CD14-positive monocyte (primary cell): ENCODE data around the gene PGAP6. TPM values are rescaled to one million over a fixed set of nuclear protein-coding genes. Genes with fewer than 3 reads are reported as not detected.

Experiments used
- DNase-seq, 3 donors: peaks; one replicate each; pipeline ENCODE4 v3.0.0-alpha.2; 2011 to 2022
- H2AFZ ChIP-seq: 2 replicates; pipeline ENCODE4 v1.6.0; 2012; ENCODE audit warnings: mild to moderate bottlenecking, low read depth, low read length, inconsistent platforms; ENCODE audit not compliant: insufficient read depth, poor library complexity, severe bottlenecking
- H3K27ac ChIP-seq, 2 donors: 1 replicate in 1 of 2; 2 replicates in 1 of 2; pipeline ENCODE4 v1.5.1; 2012 to 2013; ENCODE audit warnings: low read length in 2 of 2, control low read depth in 1 of 2, inconsistent platforms in 1 of 2, low read depth in 1 of 2, mild to moderate bottlenecking in 1 of 2
- H3K27me3 ChIP-seq, 2 donors: one replicate each; pipeline versions ENCODE4 v1.6.0 to v1.6.1; 2011 to 2013; ENCODE audit warnings: low read length in 2 of 2; ENCODE audit not compliant: control insufficient read depth in 2 of 2, insufficient read depth in 2 of 2
- H3K36me3 ChIP-seq, 2 donors: replicated peaks in 1 of 2; 1 replicate in 1 of 2; 2 replicates in 1 of 2; pipeline versions ENCODE4 v1.5.1 to v1.6.1; 2012 to 2013; ENCODE audit warnings: low read length in 2 of 2, control low read depth in 1 of 2, inconsistent platforms in 1 of 2, mild to moderate bottlenecking in 1 of 2; ENCODE audit not compliant: insufficient read depth in 2 of 2, control insufficient read depth in 1 of 2
- H3K4me1 ChIP-seq, 2 donors: 1 replicate in 1 of 2; 2 replicates in 1 of 2; pipeline versions ENCODE4 v1.5.1 to v1.6.1; 2012 to 2013; ENCODE audit warnings: low read length in 2 of 2, control low read depth in 1 of 2, inconsistent platforms in 1 of 2, mild to moderate bottlenecking in 1 of 2, moderate library complexity in 1 of 2; ENCODE audit not compliant: insufficient read depth in 2 of 2, control insufficient read depth in 1 of 2
- H3K4me2 ChIP-seq: replicated peaks from 2 replicates; pipeline ENCODE3; 2012; ENCODE audit warnings: low read length, moderate library complexity, mild to moderate bottlenecking; ENCODE audit not compliant: poor library complexity, severe bottlenecking; ENCODE audit errors: extremely low read depth
- H3K4me3 ChIP-seq, 3 experiments: fragments of 200-600 bp in 1 of 3; sonication (generic) in 1 of 3; replicated peaks in 1 of 3; 1 replicate in 2 of 3; 2 replicates in 1 of 3; pipeline ENCODE4 v1.5.1; 2011 to 2013; ENCODE audit warnings: low read length in 3 of 3, mild to moderate bottlenecking in 3 of 3, control low read depth in 2 of 3, low read depth in 2 of 3, inconsistent platforms in 1 of 3, moderate library complexity in 1 of 3
- H3K79me2 ChIP-seq: 2 replicates; pipeline ENCODE4 v1.6.0; 2012; ENCODE audit warnings: mild to moderate bottlenecking, control low read depth, inconsistent platforms, low read length, moderate library complexity; ENCODE audit not compliant: insufficient read depth
- H3K9ac ChIP-seq: 2 replicates; pipeline ENCODE4 v1.6.0; 2017; ENCODE audit warnings: low read length, mild to moderate bottlenecking; ENCODE audit not compliant: insufficient read depth, poor library complexity, severe bottlenecking
- H3K9me3 ChIP-seq, 2 donors: replicated peaks in 1 of 2; 1 replicate in 1 of 2; 2 replicates in 1 of 2; pipeline versions ENCODE4 v1.5.1 to v1.6.1; 2012 to 2013; ENCODE audit warnings: low read length in 2 of 2, control low read depth in 1 of 2; ENCODE audit not compliant: control insufficient read depth in 1 of 2, insufficient read depth in 1 of 2
- H4K20me1 ChIP-seq: 2 replicates; pipeline ENCODE4 v1.6.0; 2012; ENCODE audit warnings: mild to moderate bottlenecking, low read length, control low read depth, moderate library complexity; ENCODE audit not compliant: insufficient read depth
- H3K27ac Mint-ChIP-seq, 7 donors: one replicate each; pipeline ENCODE4 v1.8.0; 2020; ENCODE audit warnings: mild to moderate bottlenecking in 7 of 7, mixed read lengths in 7 of 7, moderate library complexity in 6 of 7, inconsistent platforms in 2 of 7
- H3K27me3 Mint-ChIP-seq, 3 donors: one replicate each; pipeline ENCODE4 v1.8.0; 2021 to 2022; ENCODE audit warnings: low read depth in 3 of 3, mild to moderate bottlenecking in 3 of 3, mixed read lengths in 3 of 3, moderate library complexity in 3 of 3, inconsistent platforms in 1 of 3
- H3K36me3 Mint-ChIP-seq, 2 donors: one replicate each; pipeline ENCODE4 v1.8.0; 2020; ENCODE audit warnings: mixed read lengths in 2 of 2, inconsistent platforms in 1 of 2, mild to moderate bottlenecking in 1 of 2
- H3K4me1 Mint-ChIP-seq: one replicate; pipeline ENCODE4 v1.8.0; 2020; ENCODE audit warnings: mild to moderate bottlenecking, mixed read lengths
- H3K4me3 Mint-ChIP-seq, 2 donors: one replicate each; pipeline ENCODE4 v1.8.0; 2020; ENCODE audit warnings: mild to moderate bottlenecking in 2 of 2, mixed read lengths in 2 of 2, moderate library complexity in 1 of 2
- H3K9me3 Mint-ChIP-seq, 7 donors: one replicate each; pipeline ENCODE4 v1.8.0; 2020 to 2022; ENCODE audit warnings: mixed read lengths in 7 of 7, mild to moderate bottlenecking in 6 of 7, moderate library complexity in 6 of 7, inconsistent platforms in 2 of 7
- WGBS: methylation state at CpG from one replicate; pipeline ENCODE4 v1.1.5; 2013; ENCODE audit warnings: missing lambda C conversion rate; ENCODE audit not compliant: insufficient coverage; 5-methylcytosine and 5-hydroxymethylcytosine counted together
- intact Hi-C, 2 donors: fragments of 100-400 bp; cut with micrococcal nuclease; formaldehyde crosslinking; loops; one replicate each; pipeline versions ENCODE4 v1.15.0 to v1.15.1; 2023
- polyA plus RNA-seq, 3 donors: library from polyadenylated mRNA; depleted of rRNA in 1 of 3; unstranded in 2 of 3; stranded (reverse) in 1 of 3; fragments of 300-500 nt in 2 of 3; fragments of >200 nt in 1 of 3; fragmentation: Illumina TruSeq in 2 of 3; gene quantifications; 1 replicate in 2 of 3; 2 replicates in 1 of 3; pipeline ENCODE4 v1.2.3, GENCODE V29; 2012 to 2021
- TF ChIP-seq, protein P1 (sequence below): fragments of 200-600 bp; IDR thresholded peaks from one replicate; pipeline ENCODE4 v1.8.0; 2022; ENCODE audit warnings: antibody characterized with exemption, mild to moderate bottlenecking

PGAP6 gene
- polyA plus RNA-seq, 3 donors = 18.2 to 137 (median 39.8) TPM

DNA sequence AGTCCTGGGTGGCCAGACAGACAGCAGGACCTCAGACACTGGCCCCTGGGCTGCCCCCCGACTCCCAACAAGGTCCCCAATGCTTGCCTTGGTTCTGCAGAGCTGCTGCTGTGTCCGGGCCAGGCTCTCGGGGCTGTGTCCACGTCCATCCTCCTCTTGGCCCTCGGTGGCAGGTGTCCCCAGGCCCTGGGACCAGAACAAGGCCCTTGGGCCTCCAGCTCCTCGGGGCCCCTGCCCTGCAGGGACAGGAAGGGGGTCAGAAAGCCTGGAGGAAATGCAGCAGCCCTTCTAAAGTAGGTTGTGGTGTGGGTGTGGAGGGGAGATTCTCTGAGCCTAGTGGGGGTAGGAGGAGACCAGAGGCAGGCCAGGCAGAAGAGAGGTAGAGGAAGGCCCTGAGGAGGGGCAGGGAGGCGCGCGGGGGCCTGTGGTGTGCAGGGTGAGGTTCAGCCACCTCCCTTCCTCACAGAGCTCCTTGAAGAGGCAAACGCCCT is 26.8 kb downstream of the PGAP6 start:
- Mint-ChIP-seq H3K27ac (peak overlapping the region in 2 of 7 donors; percentile 15 to 72), H3K36me3 (peaks cover 7% of the 10 kb centered on the region in 2 donors), H3K4me3 (no peak overlapping the region), H3K9me3 (peaks cover 0 to 2% (median 0%) of the 10 kb centered on the region in 7 donors), H3K4me1 (peaks cover 17% of the 10 kb centered on the region), H3K27me3 (peaks cover 0 to 4% (median 3%) of the 10 kb centered on the region in 3 donors)
- peaks cover 11% of the 10 kb centered on the region for H4K20me1 ChIP-seq
- H3K4me2 ChIP-seq = no peak overlapping the region
- H3K4me3 ChIP-seq = no peak overlapping the region
- no peak overlapping the region for H3K9ac ChIP-seq
- no peaks in the 10 kb centered on the region for H3K9me3 ChIP-seq
- peaks cover 12 to 20% of the 10 kb centered on the region in 2 donors for H3K4me1 ChIP-seq
- no peaks in the 10 kb centered on the region for H3K27me3 ChIP-seq
- H3K79me2 ChIP-seq = peaks cover 20% of the 10 kb centered on the region
- WGBS = 75% methylated on average over 7 of the region's 10 CpGs
- peaks cover 0 to 2% of the 10 kb centered on the region in 2 donors for H3K36me3 ChIP-seq
- TF ChIP-seq, protein P1, sequence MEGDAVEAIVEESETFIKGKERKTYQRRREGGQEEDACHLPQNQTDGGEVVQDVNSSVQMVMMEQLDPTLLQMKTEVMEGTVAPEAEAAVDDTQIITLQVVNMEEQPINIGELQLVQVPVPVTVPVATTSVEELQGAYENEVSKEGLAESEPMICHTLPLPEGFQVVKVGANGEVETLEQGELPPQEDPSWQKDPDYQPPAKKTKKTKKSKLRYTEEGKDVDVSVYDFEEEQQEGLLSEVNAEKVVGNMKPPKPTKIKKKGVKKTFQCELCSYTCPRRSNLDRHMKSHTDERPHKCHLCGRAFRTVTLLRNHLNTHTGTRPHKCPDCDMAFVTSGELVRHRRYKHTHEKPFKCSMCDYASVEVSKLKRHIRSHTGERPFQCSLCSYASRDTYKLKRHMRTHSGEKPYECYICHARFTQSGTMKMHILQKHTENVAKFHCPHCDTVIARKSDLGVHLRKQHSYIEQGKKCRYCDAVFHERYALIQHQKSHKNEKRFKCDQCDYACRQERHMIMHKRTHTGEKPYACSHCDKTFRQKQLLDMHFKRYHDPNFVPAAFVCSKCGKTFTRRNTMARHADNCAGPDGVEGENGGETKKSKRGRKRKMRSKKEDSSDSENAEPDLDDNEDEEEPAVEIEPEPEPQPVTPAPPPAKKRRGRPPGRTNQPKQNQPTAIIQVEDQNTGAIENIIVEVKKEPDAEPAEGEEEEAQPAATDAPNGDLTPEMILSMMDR = no peak
- no peak for DNase-seq
- H3K27ac ChIP-seq = no peak overlapping the region
- no peak overlapping the region for H2AFZ ChIP-seq
- intact Hi-C loops = loop anchor here (5.0 kb wide), 2 partner anchors 53 to 128 kb away; partner anchors contain the start of gene LUC7L (in 1 of the 2)

DNA sequence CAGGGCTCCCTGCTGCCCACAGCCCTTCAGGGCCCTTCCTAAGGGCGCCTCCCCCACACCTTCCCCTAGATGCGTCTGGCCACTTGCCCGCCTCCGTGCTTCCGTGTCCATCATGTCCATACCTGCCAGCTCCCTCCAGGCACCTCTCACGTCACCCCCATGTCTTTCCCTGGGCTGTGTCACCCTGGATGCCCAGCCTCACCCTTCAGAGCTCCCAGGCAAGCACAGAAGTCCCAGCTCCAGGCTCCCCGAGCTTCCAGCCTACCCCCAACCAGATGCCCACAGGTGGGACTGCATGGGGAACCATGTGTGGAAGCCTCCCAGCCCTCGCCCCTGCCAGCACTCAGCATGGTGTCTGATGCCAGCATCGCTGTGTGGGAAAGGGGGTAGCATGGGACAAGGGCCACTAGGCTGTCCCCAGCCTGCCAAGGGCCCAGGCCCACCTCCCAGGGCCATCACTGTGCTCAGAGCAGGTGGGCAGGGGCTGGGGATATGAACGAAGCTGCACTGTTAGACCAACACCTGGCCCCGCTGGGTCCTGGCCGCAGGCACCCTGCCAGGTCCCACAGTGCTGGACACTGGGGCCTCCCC is 27.4 kb downstream of the PGAP6 start:
- intact Hi-C loops = loop anchor here (5.0 kb wide), 2 partner anchors 52 to 127 kb away; partner anchors contain the start of gene LUC7L (in 1 of the 2)
- H3K9ac ChIP-seq = no peak overlapping the region
- H3K79me2 ChIP-seq = peaks cover 26% of the 10 kb centered on the region
- no peak overlapping the region for H3K4me2 ChIP-seq
- Mint-ChIP-seq H3K4me1 (peaks cover 23% of the 10 kb centered on the region), H3K36me3 (peaks cover 8 to 12% of the 10 kb centered on the region in 2 donors), H3K4me3 (no peak overlapping the region), H3K9me3 (peaks cover 0 to 2% (median 0%) of the 10 kb centered on the region in 7 donors), H3K27ac (peak overlapping the region in 2 of 7 donors; percentile 61 to 70), H3K27me3 (peaks cover 0 to 4% (median 3%) of the 10 kb centered on the region in 3 donors)
- H3K36me3 ChIP-seq = peaks cover 0 to 2% of the 10 kb centered on the region in 2 donors
- H3K4me3 ChIP-seq = no peak overlapping the region
- TF ChIP-seq, protein P1 = no peak
- no peak for DNase-seq
- 92% methylated on average over 11 of the region's 12 CpGs for WGBS
- peaks cover 17% of the 10 kb centered on the region for H4K20me1 ChIP-seq
- H2AFZ ChIP-seq = no peak overlapping the region
- H3K4me1 ChIP-seq = peaks cover 12 to 20% of the 10 kb centered on the region in 2 donors
- no peak overlapping the region for H3K27ac ChIP-seq
- no peaks in the 10 kb centered on the region for H3K27me3 ChIP-seq
- no peaks in the 10 kb centered on the region for H3K9me3 ChIP-seq
